Stimulated activated CD4-positive, alpha-beta T cell treated with anti-CD3 and anti-CD28 coated beads, Interleukin-12 subunit alpha, Interleukin-12 subunit beta, amount 100 ng/mL, for 24 hours (primary cell): ENCODE measurements around the gene EFCAB6.

Experiments
- DNase-seq, 2 experiments: peaks; one replicate each; pipeline ENCODE4 v3.0.0-alpha.2; 2020; ENCODE audit warnings: low read depth in 2 of 2

The EFCAB6 gene

GRCh38 chr22:43637275-43638260, 174.5 kb downstream of the EFCAB6 start:
- DNase-seq = no peak

GRCh38 chr22:43636086-43636485, 176.0 kb downstream of the EFCAB6 start:
- DNase-seq = no peak

GRCh38 chr22:43635101-43635500, 177.0 kb downstream of the EFCAB6 start:
- DNase-seq = no peak

GRCh38 chr22:43634316-43634715, 177.8 kb downstream of the EFCAB6 start:
- DNase-seq = no peak

GRCh38 chr22:43633631-43634285, 178.3 kb downstream of the EFCAB6 start:
- DNase-seq = no peak

GRCh38 chr22:43631846-43632245, 180.3 kb downstream of the EFCAB6 start:
- no peak for DNase-seq

- DNase-seq = no peak
Measured at GRCh38 chr22:43631201-43631600, 180.9 kb downstream of the EFCAB6 start.

- DNase-seq = no peak
Measured at GRCh38 chr22:43630451-43630850, 181.7 kb downstream of the EFCAB6 start.

GRCh38 chr22:43628250-43628649, 183.9 kb downstream of the EFCAB6 start:
- DNase-seq = no peak

GRCh38 chr22:43627485-43628213, 184.5 kb downstream of the EFCAB6 start:
- no peak for DNase-seq

- no peak for DNase-seq
Measured at GRCh38 chr22:43625242-43625641, 186.9 kb downstream of the EFCAB6 start.

GRCh38 chr22:43624144-43624998, 187.7 kb downstream of the EFCAB6 start:
- no peak for DNase-seq

GRCh38 chr22:43622886-43623285, 189.2 kb downstream of the EFCAB6 start:
- DNase-seq = no peak

- DNase-seq = no peak
Measured at GRCh38 chr22:43620197-43620596, 191.9 kb downstream of the EFCAB6 start.

- DNase-seq = no peak
Measured at GRCh38 chr22:43618517-43618916, 193.6 kb downstream of the EFCAB6 start.

GRCh38 chr22:43616645-43617044, 195.5 kb downstream of the EFCAB6 start:
- DNase-seq = no peak

- DNase-seq = no peak
Measured at GRCh38 chr22:43600265-43600664, 211.8 kb downstream of the EFCAB6 start.

- DNase-seq = no peak
Measured at GRCh38 chr22:43592476-43592875, 219.6 kb downstream of the EFCAB6 start.

- no peak for DNase-seq
Measured at GRCh38 chr22:43591380-43591779, 220.7 kb downstream of the EFCAB6 start.

- no peak for DNase-seq
Measured at GRCh38 chr22:43587574-43587973, 224.5 kb downstream of the EFCAB6 start.

- DNase-seq = no peak
Measured at GRCh38 chr22:43583501-43583900, 228.6 kb downstream of the EFCAB6 start.
